ENCODE data around the gene RNU6-1.
A peak's percentile ranks its signal among the peaks of the same experiment; 100 is the strongest.

RNU6-1 gene

GRCh38 chr15:67824976-67825880 is 14.6 kb downstream of the RNU6-1 start, which contains the start of gene SKOR1:
Gene SKOR1 (plus strand): TSS chr15:67825509. CDS start chr15:67825603, 94 bp downstream.
- peak; percentile 10 to 24 for DNase-seq
- TF ChIP-seq POLR2A (IDR thresholded peaks at IDR 0.05; ENCODE audit: low read length) (no peak), GATA1 (IDR thresholded peaks at IDR 0.05; ENCODE audit: low read depth, low read length) (no peak)

GRCh38 chr15:67824197-67824968 is 15.5 kb downstream of the RNU6-1 start:
- no peak for DNase-seq
- TF ChIP-seq POLR2A (IDR thresholded peaks at IDR 0.05; ENCODE audit: low read length) (no peak), GATA1 (IDR thresholded peaks at IDR 0.05; ENCODE audit: low read depth, low read length) (no peak)

DNA sequence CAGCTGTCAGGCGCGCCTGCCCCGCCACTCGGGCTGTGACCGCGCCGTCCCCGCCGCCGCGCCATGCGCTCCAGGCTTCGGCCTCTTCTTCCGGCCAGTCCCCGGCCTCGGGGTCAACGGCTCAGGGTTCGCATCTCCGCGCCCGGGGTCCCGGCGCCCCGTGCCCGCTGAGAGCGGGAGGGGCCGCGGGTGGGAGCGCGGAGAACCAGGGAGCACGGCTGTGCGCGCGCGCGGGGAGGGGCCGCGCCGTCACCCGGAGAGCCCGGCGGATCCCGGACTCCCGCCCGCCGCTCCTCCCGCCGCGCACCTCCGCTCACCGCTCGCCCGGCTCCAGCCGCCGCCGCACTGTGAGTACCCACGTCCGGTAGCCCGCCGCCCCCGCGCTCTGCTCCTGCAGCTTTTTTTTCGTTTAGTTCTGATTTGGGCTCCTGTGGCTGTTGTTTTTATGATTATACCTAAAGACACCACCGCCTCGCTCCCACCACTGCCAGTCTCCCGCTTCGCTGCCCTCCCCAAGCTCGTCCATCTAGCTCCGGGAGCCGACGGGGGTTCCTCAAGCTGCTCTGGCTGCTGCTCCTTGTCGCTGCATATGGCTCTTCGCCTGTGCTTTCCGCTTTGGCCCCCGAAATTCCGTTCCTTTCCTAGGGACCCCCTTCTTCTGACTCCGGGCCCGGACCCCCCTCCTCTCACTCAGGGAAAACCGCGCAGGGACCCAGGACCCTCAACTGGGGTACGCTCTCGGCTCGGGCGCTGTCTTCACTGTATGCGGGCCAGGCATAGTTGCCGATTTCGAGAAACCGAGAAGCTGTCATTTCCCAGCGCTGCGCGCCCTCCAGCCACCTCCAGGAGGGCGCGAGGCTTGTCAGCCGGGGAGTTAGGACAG is 16.3 kb downstream of the RNU6-1 start:
- DNase-seq, result no peak

DNA sequence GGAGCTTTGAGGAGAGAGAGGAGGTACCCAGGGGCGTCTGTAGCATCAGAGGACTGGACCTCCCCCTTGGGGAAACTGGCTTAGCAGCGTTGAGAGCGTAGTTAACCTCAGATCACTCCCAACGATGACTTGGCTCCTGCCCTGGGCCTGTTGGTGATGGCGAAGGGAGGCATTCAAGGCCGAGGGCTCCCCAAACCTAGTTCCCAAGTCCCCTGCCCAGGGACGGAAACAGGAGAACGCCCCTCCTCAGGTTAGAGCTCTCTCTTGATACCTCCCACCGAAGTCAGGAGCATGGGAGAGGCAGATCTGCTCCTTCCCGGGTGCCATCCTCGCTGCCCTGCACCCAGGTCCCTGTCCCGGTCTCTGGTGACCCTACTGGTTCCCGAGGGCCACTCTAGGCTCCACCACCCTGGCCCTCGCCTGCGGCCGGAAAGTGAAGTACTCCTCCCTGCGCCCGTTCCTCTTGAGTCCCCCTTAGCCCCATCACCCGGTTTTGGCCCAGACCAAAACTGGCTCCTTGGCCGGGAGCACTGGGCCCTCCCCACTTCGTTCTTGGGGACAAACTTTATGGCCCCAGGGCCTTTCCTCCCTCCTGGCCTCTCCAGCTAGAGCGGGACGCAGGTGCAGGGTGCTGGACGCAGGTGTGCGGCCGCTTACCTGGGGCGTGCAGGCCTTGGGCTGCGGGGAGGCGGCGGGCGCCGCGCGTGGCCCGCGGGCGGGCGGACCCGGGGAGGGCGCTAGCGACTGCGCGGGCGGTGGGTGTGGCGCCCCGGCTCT is 17.1 kb downstream of the RNU6-1 start:
- TF ChIP-seq POLR2A (IDR thresholded peaks at IDR 0.05; ENCODE audit: low read length) (no peak), GATA1 (IDR thresholded peaks at IDR 0.05; ENCODE audit: low read depth, low read length) (no peak)
- no peak for DNase-seq

More for the DNA sequence above, 16.3 kb downstream of the RNU6-1 start:
- TF ChIP-seq POLR2A (IDR thresholded peaks at IDR 0.05; ENCODE audit: low read length) (no peak), GATA1 (IDR thresholded peaks at IDR 0.05; ENCODE audit: low read depth, low read length) (no peak)

GRCh38 chr15:67821784-67822440 is 17.9 kb downstream of the RNU6-1 start:
- TF ChIP-seq POLR2A (IDR thresholded peaks at IDR 0.05; ENCODE audit: low read length) (no peak), GATA1 (IDR thresholded peaks at IDR 0.05; ENCODE audit: low read depth, low read length) (no peak)
- DNase-seq, result no peak

GRCh38 chr15:67820992-67821783 is 18.7 kb downstream of the RNU6-1 start:
- TF ChIP-seq POLR2A (IDR thresholded peaks at IDR 0.05; ENCODE audit: low read length) (no peak), GATA1 (IDR thresholded peaks at IDR 0.05; ENCODE audit: low read depth, low read length) (no peak)
- peak; percentile 50 to 59 for DNase-seq

DNA sequence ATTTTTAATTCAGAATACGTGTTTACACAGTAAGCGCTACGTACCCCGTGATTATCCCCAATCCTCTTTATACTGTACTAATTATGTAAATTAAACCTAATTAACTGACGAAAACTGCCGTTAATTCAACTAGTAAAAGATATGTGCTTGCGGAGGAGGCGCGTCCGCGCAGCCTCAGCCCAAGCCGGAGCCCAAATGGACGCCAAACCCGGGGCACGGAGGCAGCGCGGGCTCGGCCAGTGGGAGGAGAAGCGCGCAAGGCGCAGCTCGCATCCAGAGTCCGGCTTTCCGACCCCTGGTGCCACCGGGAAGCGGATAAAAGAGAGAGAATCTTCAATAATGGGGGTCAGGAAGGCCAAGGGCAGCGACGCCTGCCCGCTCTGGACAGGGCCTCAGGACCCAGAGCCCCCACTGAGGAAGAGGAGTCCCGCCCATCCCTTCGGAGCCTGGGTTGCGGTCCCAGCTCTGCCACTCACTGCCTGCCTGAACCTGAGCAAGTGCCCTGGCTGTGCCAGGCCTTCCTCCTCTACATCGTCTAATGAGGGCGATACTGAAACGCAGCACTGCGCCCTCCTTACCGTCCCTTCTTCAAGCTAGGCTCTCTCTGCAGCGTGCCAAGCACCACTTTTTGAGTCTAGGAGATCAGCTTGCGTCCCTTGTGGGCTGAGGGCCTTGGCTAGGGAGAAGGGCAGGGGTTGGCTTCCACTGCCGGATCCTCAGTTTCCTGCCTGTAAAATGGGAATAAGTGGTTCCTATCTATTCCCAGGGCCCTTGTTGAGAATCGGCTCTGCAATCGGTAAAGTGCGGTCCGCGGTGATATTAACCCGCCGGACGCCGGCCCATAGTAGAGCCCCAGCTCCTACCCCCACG is 19.5 kb downstream of the RNU6-1 start:
- no peak for TF ChIP-seq GATA1 (IDR thresholded peaks at IDR 0.05; ENCODE audit: low read depth, low read length)
- no peak for TF ChIP-seq POLR2A (IDR thresholded peaks at IDR 0.05; ENCODE audit: low read length)
- no peak for DNase-seq

DNA sequence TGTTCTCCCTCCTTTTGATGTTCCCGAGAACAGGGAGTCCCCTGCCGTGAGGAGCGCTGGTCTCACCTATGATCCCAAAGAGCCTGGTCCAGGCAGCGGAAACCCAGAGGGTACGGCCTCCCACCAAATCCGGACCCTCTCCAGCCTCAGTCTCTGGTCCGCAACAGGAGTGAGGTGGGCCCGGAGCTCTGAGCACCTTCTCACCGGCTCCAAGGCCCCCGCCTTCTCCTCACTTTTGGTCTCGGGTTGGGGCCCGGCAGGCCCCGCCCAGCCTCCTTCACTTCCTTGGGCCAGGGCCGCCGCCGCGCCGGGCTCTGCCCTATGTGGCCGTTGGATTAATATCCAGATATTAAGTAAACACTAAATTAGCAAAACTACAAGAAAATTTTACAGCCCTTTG is 20.2 kb downstream of the RNU6-1 start:
- no peak for DNase-seq
- no peak for TF ChIP-seq POLR2A (IDR thresholded peaks at IDR 0.05; ENCODE audit: low read length)
- TF ChIP-seq GATA1 (IDR thresholded peaks at IDR 0.05; ENCODE audit: low read depth, low read length), result no peak

- DNase-seq, result no peak
- TF ChIP-seq POLR2A (IDR thresholded peaks at IDR 0.05; ENCODE audit: low read length) (no peak), GATA1 (IDR thresholded peaks at IDR 0.05; ENCODE audit: low read depth, low read length) (no peak)
These were observed 21.4 kb downstream of the RNU6-1 start for GRCh38 chr15:67818464-67818863.

GRCh38 chr15:67816668-67817067 is 23.2 kb downstream of the RNU6-1 start:
- no peak for TF ChIP-seq POLR2A (IDR thresholded peaks at IDR 0.05; ENCODE audit: low read length)
- TF ChIP-seq GATA1 (IDR thresholded peaks at IDR 0.05; ENCODE audit: low read depth, low read length), result no peak
- no peak for DNase-seq
